Sigmoid colon (tissue), 7 donors: ENCODE results near the gene POPDC2. TPM values are rescaled to one million over a fixed set of nuclear protein-coding genes. Genes with fewer than 3 reads are reported as not detected.

ENCODE experiments used
- DNase-seq: peaks from one replicate; pipeline ENCODE4 v3.0.0-alpha.2; 2019
- H3K27ac ChIP-seq, 4 donors: fragments of 200-600 bp; sonication (generic); one replicate each; pipeline ENCODE4 v1.5.1; 2016 to 2019; ENCODE audit warnings: mild to moderate bottlenecking in 1 of 4
- H3K27me3 ChIP-seq, 3 donors: fragments of 200-600 bp; sonication (generic); one replicate each; pipeline ENCODE4 v1.5.1; 2019; ENCODE audit warnings: mild to moderate bottlenecking in 1 of 3
- H3K36me3 ChIP-seq, 4 donors: fragments of 200-600 bp; sonication (generic); one replicate each; pipeline ENCODE4 v1.5.1; 2016 to 2019
- H3K4me1 ChIP-seq, 4 donors: fragments of 200-600 bp; sonication (generic); one replicate each; pipeline ENCODE4 v1.5.1; 2017 to 2019
- H3K4me3 ChIP-seq, 4 donors: fragments of 200-600 bp; sonication (generic); one replicate each; pipeline ENCODE4 v1.5.1; 2017 to 2019; ENCODE audit warnings: mild to moderate bottlenecking in 2 of 4, moderate library complexity in 1 of 4
- H3K9me3 ChIP-seq, 4 donors: fragments of 200-600 bp in 3 of 4; sonication (generic) in 3 of 4; one replicate each; pipeline versions ENCODE4 v1.5.1 to v1.6.1; 2013 to 2019
- EP300 ChIP-seq, 4 donors: sonication (generic); formaldehyde crosslinking; IDR thresholded peaks; one replicate each; pipeline ENCODE4 v1.6.1; 2017; ENCODE audit warnings: antibody characterized with exemption in 4 of 4
- POLR2A ChIP-seq, 2 donors: fragments of 450-650 bp; IDR thresholded peaks; one replicate each; pipeline ENCODE4 v1.6.1; 2016; ENCODE audit warnings: antibody characterized with exemption in 2 of 2, mild to moderate bottlenecking in 2 of 2, moderate library complexity in 2 of 2
- POLR2AphosphoS5 ChIP-seq, 4 donors: sonication (generic); formaldehyde crosslinking; IDR thresholded peaks; one replicate each; pipeline ENCODE4 v1.6.1; 2017; ENCODE audit warnings: antibody characterized with exemption in 4 of 4
- WGBS, 2 donors: extraction: QIAGEN DNeasy Blood & Tissue Kit; methylation state at CpG; one replicate each; pipeline ENCODE4 v1.1.7; 2013; 5-methylcytosine and 5-hydroxymethylcytosine counted together
- intact Hi-C: fragments of 100-400 bp; cut with DNase I; formaldehyde crosslinking; loops from one replicate; pipeline ENCODE4 v1.15.1; 2023
- polyA plus RNA-seq, 3 donors: library from polyadenylated mRNA; stranded (reverse); fragments of 200-250 nt; gene quantifications; one replicate each; pipeline ENCODE4 v1.2.3, GENCODE V29; 2013
- total RNA-seq, 4 donors: library from RNA; depleted of rRNA; stranded (reverse); fragments of >200 nt; gene quantifications; one replicate each; pipeline ENCODE4 v1.1.0, GENCODE V29; 2016
- TF ChIP-seq, protein P1 (sequence below), 4 experiments: fragments of 450-650 bp in 3 of 4; fragments of 200-600 bp in 1 of 4; IDR thresholded peaks; one replicate each; pipeline ENCODE4 v1.5.1; 2016 to 2019; ENCODE audit warnings: antibody characterized with exemption in 4 of 4, mild to moderate bottlenecking in 3 of 4, moderate library complexity in 2 of 4
- donor health status: healthy with polysubstance abuse.
- donor health status: Bipolar disorder and iron deficiency.
- donor health status: healthy.

The POPDC2 gene
- total and polyA plus RNA-seq, 7 donors: 1.2 to 203 (median 86.6) TPM

DNA sequence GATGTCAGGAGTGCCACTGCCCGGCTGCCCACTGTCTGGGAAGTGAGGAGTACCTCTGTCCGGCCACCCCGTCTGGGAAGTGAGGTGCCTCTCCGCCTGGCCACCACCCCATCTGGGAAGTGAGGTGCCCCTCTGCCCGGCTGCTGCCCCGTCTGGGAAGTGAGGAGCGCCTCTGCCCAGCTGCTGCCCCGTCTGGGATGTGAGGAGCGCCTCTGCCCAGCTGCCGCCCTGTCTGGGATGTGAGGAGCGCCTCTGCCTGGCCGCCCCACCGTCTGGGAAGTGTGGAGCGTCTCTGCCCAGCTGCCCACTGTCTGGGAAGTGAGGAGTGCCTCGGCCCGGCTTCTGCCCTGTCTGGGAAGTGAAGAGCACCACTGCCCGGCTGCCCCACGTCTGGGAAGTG is 13.5 kb upstream of the POPDC2 start:
- Histone ChIP-seq H3K27ac (no peak overlapping the region), H3K4me3 (no peak overlapping the region), H3K4me1 (peaks cover 0 to 27% (median 19%) of the 10 kb centered on the region in 4 donors), H3K27me3 (no peaks in the 10 kb centered on the region), H3K9me3 (no peaks in the 10 kb centered on the region), H3K36me3 (peaks cover 0 to 53% (median 19%) of the 10 kb centered on the region in 4 donors)
- TF ChIP-seq EP300 (IDR thresholded peaks at IDR 0.05) (no peak), POLR2AphosphoS5 (IDR thresholded peaks at IDR 0.05) (no peak), POLR2A (IDR thresholded peaks at IDR 0.05) (no peak)
- TF ChIP-seq, protein P1, sequence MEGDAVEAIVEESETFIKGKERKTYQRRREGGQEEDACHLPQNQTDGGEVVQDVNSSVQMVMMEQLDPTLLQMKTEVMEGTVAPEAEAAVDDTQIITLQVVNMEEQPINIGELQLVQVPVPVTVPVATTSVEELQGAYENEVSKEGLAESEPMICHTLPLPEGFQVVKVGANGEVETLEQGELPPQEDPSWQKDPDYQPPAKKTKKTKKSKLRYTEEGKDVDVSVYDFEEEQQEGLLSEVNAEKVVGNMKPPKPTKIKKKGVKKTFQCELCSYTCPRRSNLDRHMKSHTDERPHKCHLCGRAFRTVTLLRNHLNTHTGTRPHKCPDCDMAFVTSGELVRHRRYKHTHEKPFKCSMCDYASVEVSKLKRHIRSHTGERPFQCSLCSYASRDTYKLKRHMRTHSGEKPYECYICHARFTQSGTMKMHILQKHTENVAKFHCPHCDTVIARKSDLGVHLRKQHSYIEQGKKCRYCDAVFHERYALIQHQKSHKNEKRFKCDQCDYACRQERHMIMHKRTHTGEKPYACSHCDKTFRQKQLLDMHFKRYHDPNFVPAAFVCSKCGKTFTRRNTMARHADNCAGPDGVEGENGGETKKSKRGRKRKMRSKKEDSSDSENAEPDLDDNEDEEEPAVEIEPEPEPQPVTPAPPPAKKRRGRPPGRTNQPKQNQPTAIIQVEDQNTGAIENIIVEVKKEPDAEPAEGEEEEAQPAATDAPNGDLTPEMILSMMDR (IDR thresholded peaks at IDR 0.05): no peak
- intact Hi-C loops: loop anchor here (10.0 kb wide), 1 partner anchor 421 kb away; the partner anchor contains the start of gene GSK3B
- WGBS, 2 donors: 89 to 96% methylated on average over 18 of the region's 18 CpGs
- DNase-seq: no peak

DNA sequence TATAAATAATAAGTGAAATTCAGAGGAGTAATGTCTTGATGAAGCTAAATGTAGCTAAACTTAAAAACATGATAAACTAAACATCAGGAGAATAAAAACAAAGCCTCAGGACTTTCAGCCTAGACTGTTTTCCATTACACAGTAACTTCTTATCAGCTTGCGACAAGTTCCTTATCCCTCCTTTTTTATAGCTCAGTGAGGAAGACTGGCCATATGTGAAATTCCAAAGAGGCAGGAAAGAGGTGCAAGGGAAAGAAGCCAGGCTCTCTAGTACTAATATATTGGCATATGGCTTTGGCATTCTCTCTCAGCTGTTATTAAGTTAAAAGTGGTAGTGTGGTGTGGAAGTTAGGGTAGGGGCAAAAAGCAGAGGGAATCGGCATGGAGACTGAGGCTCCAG is 12.4 kb upstream of the POPDC2 start:
- H3K36me3 ChIP-seq: peaks cover 0 to 58% (median 19%) of the 10 kb centered on the region in 4 donors
- peaks cover 0 to 24% (median 19%) of the 10 kb centered on the region in 4 donors for H3K4me1 ChIP-seq
- no peak for DNase-seq
- no peaks in the 10 kb centered on the region for H3K27me3 ChIP-seq
- WGBS, 2 donors: 73 to 91% methylated on average over 2 of the region's 2 CpGs
- TF ChIP-seq, protein P1 (IDR thresholded peaks at IDR 0.05): no peak
- TF ChIP-seq POLR2A (IDR thresholded peaks at IDR 0.05): no peak
- TF ChIP-seq EP300 (IDR thresholded peaks at IDR 0.05): no peak
- H3K4me3 ChIP-seq: no peak overlapping the region
- intact Hi-C loops: loop anchor here (10.0 kb wide), 1 partner anchor 422 kb away; the partner anchor contains the start of gene GSK3B
- H3K9me3 ChIP-seq: no peaks in the 10 kb centered on the region
- H3K27ac ChIP-seq: no peak overlapping the region

DNA sequence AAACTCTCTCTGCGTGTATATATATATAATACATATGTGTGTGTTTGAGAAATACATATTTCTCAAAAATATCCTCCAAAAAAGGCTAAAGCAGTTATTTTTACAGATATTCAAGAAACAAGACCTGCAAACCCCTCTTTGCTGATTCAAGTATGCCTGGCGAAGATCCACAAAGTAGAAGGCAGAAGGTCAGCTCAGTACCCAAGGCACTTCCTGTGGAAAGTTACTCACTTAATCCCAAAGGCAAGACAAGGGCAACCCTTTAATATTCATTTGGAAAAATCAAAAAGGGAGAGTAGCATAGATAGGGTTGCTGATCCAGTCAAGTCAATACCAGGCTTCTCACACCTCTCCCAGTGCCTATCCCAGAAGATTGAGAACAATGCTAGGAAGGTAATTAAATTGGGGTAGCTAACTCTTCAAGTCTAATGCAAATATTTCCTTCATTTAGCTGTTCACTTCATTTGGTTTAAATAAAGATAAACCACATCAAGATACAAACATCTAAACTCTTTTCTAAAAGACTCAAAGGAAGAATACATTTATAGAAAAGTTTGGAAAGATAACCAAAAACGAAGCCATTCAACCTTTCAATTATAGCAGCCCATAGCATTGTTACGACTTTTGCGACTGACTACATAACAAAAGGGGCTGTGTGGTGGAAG is 9.6 kb upstream of the POPDC2 start:
- no peak for DNase-seq
- Histone ChIP-seq H3K27ac (peak overlapping the region in 3 of 4 donors; percentile 28 to 41 (median 37)), H3K27me3 (no peaks in the 10 kb centered on the region), H3K4me1 (peaks cover 0 to 21% (median 16%) of the 10 kb centered on the region in 4 donors), H3K4me3 (no peak overlapping the region), H3K9me3 (no peaks in the 10 kb centered on the region), H3K36me3 (peaks cover 0 to 58% (median 19%) of the 10 kb centered on the region in 4 donors)
- TF ChIP-seq POLR2A (IDR thresholded peaks at IDR 0.05): no peak
- no peak for TF ChIP-seq EP300 (IDR thresholded peaks at IDR 0.05)
- TF ChIP-seq, protein P1 (IDR thresholded peaks at IDR 0.05): no peak
- no peak for TF ChIP-seq POLR2AphosphoS5 (IDR thresholded peaks at IDR 0.05)
- WGBS, 2 donors: 96 to 97% methylated on average over 5 of the region's 5 CpGs
- intact Hi-C loops: loop anchor here (10.0 kb wide), 1 partner anchor 425 kb away; the partner anchor contains the start of gene GSK3B

DNA sequence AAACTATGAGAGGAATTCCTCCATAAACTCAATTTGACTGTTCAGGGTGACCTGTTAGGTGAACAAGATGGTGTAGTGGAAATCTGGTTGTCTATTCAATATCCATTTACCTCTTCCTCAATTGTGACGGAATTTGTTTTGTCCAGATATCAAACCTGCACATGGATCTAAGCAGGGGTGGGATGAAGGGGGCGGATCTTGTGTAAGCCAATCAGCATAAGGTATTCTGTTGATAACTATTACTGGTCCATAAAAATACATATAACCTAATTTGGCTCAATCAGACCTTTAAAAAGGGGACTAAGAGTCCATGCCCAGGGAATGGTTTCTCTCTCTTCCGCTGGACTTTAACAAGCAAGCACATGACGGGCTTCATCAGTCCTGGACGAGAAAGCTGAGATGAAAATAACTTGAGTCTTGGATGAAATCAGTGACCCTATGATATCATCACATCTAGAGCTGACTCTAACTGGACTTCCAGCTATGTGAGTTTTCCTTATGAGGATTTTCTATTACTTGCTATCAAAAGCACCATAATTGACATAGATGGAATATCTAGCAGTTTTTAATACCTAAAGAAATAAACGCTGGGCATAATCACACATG is 5.7 kb upstream of the POPDC2 start:
- WGBS, 2 donors: 91 to 97% methylated on average over 6 of the region's 6 CpGs
- Histone ChIP-seq H3K36me3 (peaks cover 0 to 23% (median 0%) of the 10 kb centered on the region in 4 donors), H3K9me3 (no peaks in the 10 kb centered on the region), H3K27me3 (no peaks in the 10 kb centered on the region), H3K27ac (peak overlapping the region in 3 of 4 donors; percentile 88 to 91 (median 90)), H3K4me3 (no peak overlapping the region), H3K4me1 (peaks cover 0 to 59% (median 54%) of the 10 kb centered on the region in 4 donors)
- no peak for DNase-seq
- intact Hi-C loops: no loop called here
- TF ChIP-seq POLR2AphosphoS5 (IDR thresholded peaks at IDR 0.05): peak in 1 of 4 donors; percentile 33
- TF ChIP-seq, protein P1 (IDR thresholded peaks at IDR 0.05): no peak
- no peak for TF ChIP-seq EP300 (IDR thresholded peaks at IDR 0.05)
- TF ChIP-seq POLR2A (IDR thresholded peaks at IDR 0.05): no peak
